Activated CD8-positive, alpha-beta memory T cell treated with anti-CD3 and anti-CD28 coated beads for 1 hour (primary cell): ENCODE measurements around the gene LPCAT2.

ENCODE experiments used
- DNase-seq, 2 donors: peaks; one replicate each; pipeline ENCODE4 v3.0.0-alpha.2; 2020; ENCODE audit warnings: low read depth in 1 of 2; ENCODE audit errors: extremely low read depth in 1 of 2

LPCAT2 gene

GRCh38 chr16:55479430-55480140 lies 29.3 kb upstream of the LPCAT2 start:
- no peak for DNase-seq

- no peak for DNase-seq
Observed at GRCh38 chr16:55480228-55480655, 28.6 kb upstream of the LPCAT2 start.

- DNase-seq: no peak
Observed at GRCh38 chr16:55481023-55481422, 27.8 kb upstream of the LPCAT2 start.

GRCh38 chr16:55482056-55482455 lies 26.8 kb upstream of the LPCAT2 start:
- no peak for DNase-seq

- no peak for DNase-seq
Observed at GRCh38 chr16:55487048-55487803, 21.6 kb upstream of the LPCAT2 start.

DNA sequence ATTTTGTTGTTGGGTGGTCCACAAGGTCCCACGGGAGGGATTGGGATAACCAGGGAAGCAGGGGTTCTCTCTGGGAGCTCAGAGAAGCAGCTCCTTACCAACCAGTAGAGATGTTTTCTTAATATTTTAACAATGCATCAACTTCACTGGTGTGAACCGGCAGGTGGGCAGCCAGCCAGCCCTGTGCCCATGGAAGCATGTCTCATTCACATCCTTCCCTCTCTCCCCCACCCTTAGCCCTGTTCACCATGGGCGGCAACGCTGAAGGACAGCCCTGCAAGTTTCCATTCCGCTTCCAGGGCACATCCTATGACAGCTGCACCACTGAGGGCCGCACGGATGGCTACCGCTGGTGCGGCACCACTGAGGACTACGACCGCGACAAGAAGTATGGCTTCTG lies 20.6 kb upstream of the LPCAT2 start:
- no peak for DNase-seq

GRCh38 chr16:55489119-55489955 lies 19.5 kb upstream of the LPCAT2 start:
- DNase-seq: no peak

DNA sequence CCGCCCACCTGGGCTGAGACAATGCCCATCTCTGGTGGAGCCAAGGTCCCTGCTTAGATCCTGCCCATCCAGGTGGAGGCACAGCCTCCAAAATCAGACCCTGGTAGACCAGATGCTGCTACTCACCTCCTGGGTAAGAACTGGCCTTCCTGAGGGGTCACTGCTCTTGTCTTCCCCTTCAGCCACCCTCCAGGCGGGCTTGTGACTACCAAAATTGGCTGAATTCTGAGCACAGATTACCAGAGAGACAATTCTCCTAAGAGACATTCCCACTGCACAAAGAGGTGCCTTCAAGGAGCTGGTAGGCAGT lies 19.0 kb upstream of the LPCAT2 start:
- no peak for DNase-seq

DNA sequence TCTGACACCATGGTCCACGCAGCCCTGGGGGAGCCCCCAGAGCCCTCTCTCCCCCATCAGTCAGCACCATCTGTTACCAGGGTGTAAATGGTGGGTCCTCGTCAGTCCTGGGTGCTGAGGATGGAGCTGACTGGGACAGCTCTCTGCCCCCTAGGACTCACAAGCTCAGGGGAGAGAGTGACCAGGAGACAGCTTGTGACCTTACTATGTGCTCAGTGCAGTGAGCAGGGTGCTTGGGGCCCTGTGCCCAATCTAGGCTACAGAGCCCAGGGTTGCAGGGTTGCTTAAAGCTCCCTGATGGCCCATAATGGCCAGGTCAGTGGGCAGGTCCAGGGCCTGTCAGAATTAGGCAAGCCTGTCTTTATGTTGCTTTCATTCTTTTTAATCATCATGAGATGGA lies 18.6 kb upstream of the LPCAT2 start:
- DNase-seq: no peak

DNA sequence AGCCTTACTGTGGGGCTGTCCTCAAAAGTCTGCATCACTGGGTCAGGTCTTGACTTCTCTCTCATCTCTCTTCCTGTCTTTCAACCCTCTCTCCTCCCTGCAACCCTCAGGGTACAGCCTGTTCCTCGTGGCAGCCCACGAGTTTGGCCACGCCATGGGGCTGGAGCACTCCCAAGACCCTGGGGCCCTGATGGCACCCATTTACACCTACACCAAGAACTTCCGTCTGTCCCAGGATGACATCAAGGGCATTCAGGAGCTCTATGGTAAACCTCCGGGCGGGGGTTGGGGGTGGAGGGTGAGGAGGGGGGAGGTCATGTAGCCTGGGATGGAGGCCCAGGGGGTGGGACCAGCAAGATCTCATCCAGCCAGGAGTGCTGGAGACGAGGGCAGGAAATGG lies 17.2 kb upstream of the LPCAT2 start:
- no peak for DNase-seq

DNA sequence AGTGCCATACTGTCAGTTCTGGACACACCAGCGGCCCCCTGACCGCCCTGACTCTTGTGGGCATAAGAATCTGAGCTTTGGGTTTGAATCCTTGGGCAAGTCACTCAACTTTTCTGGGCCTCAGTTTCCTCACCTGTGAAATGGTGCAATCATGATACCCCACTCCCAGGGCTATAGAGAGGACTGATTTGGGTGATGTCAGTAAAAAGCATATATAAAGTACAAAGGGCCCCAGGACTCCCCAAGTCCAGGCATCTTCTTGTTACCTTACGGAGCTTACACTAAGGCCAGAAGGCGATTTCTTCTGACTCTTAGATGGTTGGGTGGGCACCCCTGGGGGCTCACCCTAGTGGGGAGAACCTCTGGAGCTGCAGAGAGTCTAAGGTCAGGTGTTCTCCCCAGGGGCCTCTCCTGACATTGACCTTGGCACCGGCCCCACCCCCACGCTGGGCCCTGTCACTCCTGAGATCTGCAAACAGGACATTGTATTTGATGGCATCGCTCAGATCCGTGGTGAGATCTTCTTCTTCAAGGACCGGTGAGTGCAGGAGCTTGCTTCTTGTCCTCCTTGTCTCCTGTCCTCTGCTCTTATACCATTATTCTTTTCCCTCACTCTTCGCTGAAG lies 16.0 kb upstream of the LPCAT2 start:
- DNase-seq: no peak

GRCh38 chr16:55494994-55495421 lies 13.9 kb upstream of the LPCAT2 start:
- DNase-seq: no peak

DNA sequence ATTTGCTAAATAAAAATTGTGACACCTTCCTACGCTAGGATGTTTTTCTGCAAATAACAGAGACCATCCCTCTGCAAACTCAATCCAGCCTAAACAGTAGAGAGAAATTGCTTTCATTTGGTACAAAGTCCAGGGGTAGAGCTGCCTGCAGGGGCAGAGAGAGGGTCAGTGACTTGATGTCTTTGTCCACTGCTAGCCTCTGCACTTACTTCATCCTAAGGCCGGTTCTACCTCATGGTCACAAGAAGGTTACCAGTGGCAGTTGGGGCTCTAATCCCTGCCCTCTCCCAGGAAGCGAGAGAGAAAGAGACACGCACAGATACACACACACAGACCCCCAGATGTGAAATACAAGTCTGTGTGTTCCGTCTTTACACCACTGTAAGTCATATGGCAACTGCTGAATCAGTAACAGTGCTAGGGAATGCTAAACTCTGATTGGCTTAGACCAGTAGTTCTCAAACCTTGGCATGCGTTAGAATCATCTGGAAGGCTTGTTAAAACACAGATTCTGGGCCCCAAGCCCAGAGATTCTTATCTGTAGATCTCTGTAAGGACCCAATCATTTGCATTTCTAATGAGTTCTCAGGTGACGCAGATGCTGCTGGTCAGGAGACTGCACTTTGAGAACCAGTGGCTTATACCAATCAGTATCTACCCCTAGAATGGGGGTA lies 13.1 kb upstream of the LPCAT2 start:
- DNase-seq: no peak

DNA sequence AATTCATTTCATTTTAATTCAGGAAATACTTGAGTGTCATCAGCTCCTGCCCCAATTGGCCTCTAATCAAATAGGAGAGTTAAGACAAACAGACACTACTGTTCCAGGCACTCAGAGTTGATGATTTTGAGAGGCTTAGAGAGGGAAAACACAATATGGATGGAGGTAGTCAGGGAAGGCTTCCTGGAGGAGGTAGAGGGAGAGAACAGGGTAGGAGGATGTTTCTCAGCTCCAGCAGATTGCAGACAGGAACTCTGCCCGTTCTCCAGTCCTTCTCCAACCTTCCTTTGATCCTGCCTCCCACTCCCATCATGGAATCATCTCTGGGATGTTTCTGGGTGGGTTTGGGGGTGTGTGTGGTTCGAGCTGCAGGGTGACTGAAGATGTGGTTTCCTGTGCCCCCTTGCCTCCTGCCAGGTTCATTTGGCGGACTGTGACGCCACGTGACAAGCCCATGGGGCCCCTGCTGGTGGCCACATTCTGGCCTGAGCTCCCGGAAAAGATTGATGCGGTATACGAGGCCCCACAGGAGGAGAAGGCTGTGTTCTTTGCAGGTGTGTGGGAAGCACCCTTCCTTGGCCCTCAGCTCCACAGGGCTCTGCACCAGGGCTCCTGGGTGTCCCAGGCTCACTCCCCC lies 12.2 kb upstream of the LPCAT2 start:
- no peak for DNase-seq

DNA sequence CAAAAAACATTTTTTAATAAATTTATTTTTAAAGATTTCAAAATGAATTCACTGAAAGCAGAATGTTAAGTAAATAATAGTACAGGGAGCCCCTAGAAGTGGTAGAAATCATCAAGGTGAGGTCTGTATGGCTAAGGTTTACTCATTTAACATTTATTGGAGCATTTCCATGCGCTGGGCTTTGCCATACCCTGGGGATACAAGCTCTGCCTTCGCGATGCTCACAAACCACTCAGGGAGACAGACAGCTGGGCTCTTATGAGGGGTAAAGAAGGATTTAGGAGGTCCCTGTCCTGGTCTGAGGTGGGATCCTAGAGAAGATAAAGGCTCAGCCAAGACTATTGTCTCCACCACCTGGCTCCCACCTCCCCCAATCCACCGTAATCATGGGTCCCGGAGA lies 11.3 kb upstream of the LPCAT2 start:
- DNase-seq: no peak

GRCh38 chr16:55498101-55498500 lies 10.8 kb upstream of the LPCAT2 start:
- DNase-seq: no peak

- no peak for DNase-seq
Observed at GRCh38 chr16:55499281-55499680, 9.6 kb upstream of the LPCAT2 start.

GRCh38 chr16:55499951-55500529 lies 8.8 kb upstream of the LPCAT2 start:
- DNase-seq: no peak

DNA sequence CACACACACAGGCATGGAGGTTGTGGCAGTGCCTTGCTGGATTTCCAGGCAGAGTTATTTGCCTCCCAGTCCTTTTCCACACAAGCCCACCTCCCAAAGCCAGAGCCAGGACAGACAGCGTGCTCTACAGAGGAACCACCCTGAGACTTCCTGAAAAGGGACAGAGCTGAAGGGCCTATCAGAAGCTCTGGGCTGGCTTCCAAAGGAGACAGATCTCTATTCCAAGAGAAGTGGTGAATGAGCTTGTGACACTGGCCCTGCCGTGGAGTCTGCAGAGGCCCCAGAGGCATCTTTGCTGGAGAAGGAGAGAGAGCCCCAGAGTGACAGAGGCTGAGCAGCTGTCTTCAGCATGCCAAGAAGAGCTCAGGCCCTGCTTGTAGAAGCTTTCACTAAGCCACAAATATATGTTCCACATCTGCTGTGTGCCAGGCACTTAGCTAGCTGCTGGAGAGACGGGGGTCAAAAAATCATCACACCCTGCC lies 8.3 kb upstream of the LPCAT2 start:
- no peak for DNase-seq
